GM19468 (cell line): Measurements from ENCODE around the gene TAAR2.
"Not testable (repeated sequence)": the region's sequence is repeated elsewhere in the genome, so short reads cannot be mapped to it uniquely, and the experiment has no call there.

Source experiments
- ATAC-seq: cut with Tn5 transposase; IDR thresholded peaks from one replicate; pipeline ENCODE4 v1.9.1; 2021; ENCODE audit warnings: mild to moderate bottlenecking, moderate library complexity, moderate number of reproducible peaks; ENCODE audit not compliant: unreplicated experiment; ENCODE audit errors: extremely low read depth

Gene TAAR2

GRCh38 chr6:132616677-132617076, 7.4 kb downstream of the TAAR2 start:
- no peak for ATAC-seq

GRCh38 chr6:132614554-132614953, 9.5 kb downstream of the TAAR2 start:
- no peak for ATAC-seq

GRCh38 chr6:132612449-132613108, 11.5 kb downstream of the TAAR2 start:
- no peak for ATAC-seq

- no peak for ATAC-seq
These were observed 12.5 kb downstream of the TAAR2 start for GRCh38 chr6:132611616-132612015.

GRCh38 chr6:132607544-132608233, 16.4 kb downstream of the TAAR2 start:
- peak; percentile 40 for ATAC-seq

GRCh38 chr6:132604635-132605152, 19.4 kb downstream of the TAAR2 start:
- ATAC-seq = no peak

GRCh38 chr6:132600900-132601299, 23.2 kb downstream of the TAAR2 start:
- not testable (repeated sequence) for ATAC-seq

- ATAC-seq = peak; percentile 32
These were observed 25.6 kb downstream of the TAAR2 start for GRCh38 chr6:132598473-132598872.

GRCh38 chr6:132596201-132596600, 27.9 kb downstream of the TAAR2 start:
- no peak for ATAC-seq

GRCh38 chr6:132592855-132593254, 31.2 kb downstream of the TAAR2 start:
- ATAC-seq = no peak

- no peak for ATAC-seq
These were observed 33.7 kb downstream of the TAAR2 start for GRCh38 chr6:132590362-132590761.

GRCh38 chr6:132589454-132589853, 34.6 kb downstream of the TAAR2 start, which contains the start of gene TAAR5:
TAAR5 (minus strand) TSS chr6:132589741; CDS start chr6:132589686, 55 bp downstream.
- ATAC-seq = no peak

GRCh38 chr6:132587424-132587823, 36.7 kb downstream of the TAAR2 start:
- no peak for ATAC-seq

GRCh38 chr6:132584698-132585097, 39.4 kb downstream of the TAAR2 start:
- no peak for ATAC-seq

- no peak for ATAC-seq
These were observed 52.3 kb downstream of the TAAR2 start for GRCh38 chr6:132571774-132572173.

- no peak for ATAC-seq
These were observed 53.8 kb downstream of the TAAR2 start, which contains the start of gene TAAR6 for GRCh38 chr6:132570221-132570777. TAAR6 (plus strand) TSS chr6:132570322; CDS start chr6:132570322, 0 bp downstream.

GRCh38 chr6:132569170-132569569, 54.9 kb downstream of the TAAR2 start:
- ATAC-seq = no peak

- no peak for ATAC-seq
These were observed 55.5 kb downstream of the TAAR2 start for GRCh38 chr6:132568611-132569010.

GRCh38 chr6:132567566-132567965, 56.5 kb downstream of the TAAR2 start:
- ATAC-seq = no peak
